GM23338 (cell line): ENCODE results near the gene EVI5. TPM values are rescaled to one million over a fixed set of nuclear protein-coding genes. Genes with fewer than 3 reads are reported as not detected.

Experiments
- EZH2 ChIP-seq: fragments of 200-600 bp; sonication (generic); IDR thresholded peaks from one replicate; pipeline ENCODE4 v1.8.0; 2017; ENCODE audit warnings: antibody characterized with exemption, mild to moderate bottlenecking, low read depth; ENCODE audit not compliant: unreplicated experiment
- EZH2phosphoT487 ChIP-seq: fragments of 200-600 bp; sonication (generic); IDR thresholded peaks from one replicate; pipeline ENCODE4 v1.8.1; 2018; ENCODE audit warnings: antibody characterized with exemption; ENCODE audit not compliant: unreplicated experiment
- REST ChIP-seq: IDR thresholded peaks from one replicate; pipeline ENCODE4 v1.6.1; 2018; ENCODE audit warnings: antibody characterized with exemption; ENCODE audit not compliant: unreplicated experiment
- ZNF462 ChIP-seq: fragments of 250-450 bp; sonication (Bioruptor Pico); IDR thresholded peaks from 2 replicates; pipeline ENCODE4 v1.5.0; 2020; ENCODE audit warnings: mild to moderate bottlenecking, moderate library complexity
- polyA plus RNA-seq: library from polyadenylated mRNA; unstranded; fragments of >200 nt; fragmentation: Nextera tagmentation; extraction: Ambion mirVana; gene quantifications from 2 replicates; pipeline ENCODE4 v1.2.1, GENCODE V29; 2016
- total RNA-seq: library from RNA; depleted of rRNA; stranded (reverse); fragments of >200 nt; shearing (Covaris generic); gene quantifications from 2 replicates; pipeline ENCODE4 v1.2.3, GENCODE V29; 2014

The EVI5 gene
- total and polyA plus RNA-seq, 2 experiments from 2014 or later, result 15.6 to 24.8 TPM

GRCh38 chr1:92484472-92485380 is 300.2 kb downstream of the EVI5 start (continued):
- TF ChIP-seq REST (no peak), EZH2phosphoT487 (no peak), EZH2 (peak; percentile 96), ZNF462 (CRISPR knock-in tag) (no peak)
